ENCODE measurements around the gene ZNF773.
"Not testable (repeated sequence)": the region's sequence is repeated elsewhere in the genome, so short reads cannot be mapped to it uniquely, and the experiment has no call there.

The ZNF773 gene

DNA sequence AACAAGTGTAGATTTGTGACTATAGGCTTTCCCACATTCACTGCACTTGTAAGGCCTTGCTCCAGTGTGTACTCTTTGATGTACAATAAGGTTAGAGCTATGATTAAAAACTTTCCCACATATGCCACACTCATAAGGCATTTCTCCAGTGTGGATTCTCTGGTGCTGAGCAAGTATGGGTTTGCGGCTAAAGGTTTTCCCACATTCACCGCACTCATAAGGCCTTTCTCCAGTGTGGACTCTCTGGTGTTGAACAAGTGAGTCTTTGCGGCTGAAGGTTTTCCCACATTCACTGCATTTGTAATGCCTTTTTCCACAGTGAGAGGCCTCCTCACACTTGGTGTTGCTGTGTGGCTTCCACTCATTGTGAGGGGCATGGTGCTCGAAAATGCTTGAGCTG lies 26.1 kb upstream of the ZNF773 start:
- Histone ChIP-seq H3K9me3 (ENCODE audit: insufficient read depth, low read depth, low read length) (peaks cover 24% of the 10 kb centered on the region), H4K8ac (ENCODE audit: low read depth, low read length) (no peak overlapping the region), H3K79me2 (ENCODE audit: control insufficient read depth, insufficient read depth, low read length, poor library complexity) (peaks cover 3% of the 10 kb centered on the region)

DNA sequence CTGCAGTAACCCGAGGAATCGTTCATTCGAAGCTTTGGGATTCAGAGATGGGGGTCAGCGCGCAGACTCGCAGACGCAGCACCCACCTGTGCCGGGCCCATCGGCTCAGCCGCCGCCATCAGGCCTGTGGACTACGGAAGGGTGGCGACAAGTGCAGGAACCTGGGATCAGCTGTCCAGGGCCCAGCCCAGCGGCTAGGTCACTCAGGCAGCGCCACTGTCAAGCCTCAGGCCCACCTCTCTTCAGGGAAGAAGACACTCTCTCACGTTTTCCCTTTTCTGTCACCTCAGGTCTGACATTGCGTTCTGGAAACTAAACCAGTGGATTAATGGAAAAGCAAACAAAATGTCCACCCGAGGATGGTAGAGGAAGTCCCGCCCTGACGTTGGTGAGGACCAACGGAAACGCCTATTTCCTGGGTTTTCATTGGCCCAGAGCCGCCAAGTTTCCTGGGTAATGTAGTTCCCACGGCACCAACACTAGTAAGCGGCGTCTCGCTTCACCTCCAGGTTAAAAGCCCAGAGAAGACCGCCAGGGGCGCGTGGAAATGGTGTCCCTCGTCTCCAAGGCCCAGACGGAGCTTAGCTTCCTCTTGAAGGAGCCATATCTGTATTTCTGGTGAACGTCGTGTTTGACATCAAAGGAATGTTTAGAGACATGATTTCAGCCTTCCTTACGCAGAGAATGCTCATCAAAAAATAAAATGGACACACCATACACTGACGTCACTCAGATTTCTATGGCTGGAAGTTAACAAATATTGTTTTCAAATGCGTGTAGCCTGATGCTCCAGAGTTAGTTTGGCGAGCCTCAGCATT lies 22.3 kb upstream of the ZNF773 start, which contains the start of gene ZNF772:
Gene ZNF772 (minus strand): TSS at position 376 of the 818 bp plus-strand sequence. CDS start 257 bp downstream, at position 119.
- Histone ChIP-seq H3K14ac (ENCODE audit: low read length) (peak within 1 kb of the TSS; percentile 69), H3K4me3 (ENCODE audit: low read depth, low read length) (peak within 1 kb of the TSS; percentile 94), H3K9ac (ENCODE audit: low read length) (peak within 1 kb of the TSS; percentile 90), H4K8ac (ENCODE audit: low read depth, low read length) (peak within 1 kb of the TSS; percentile 85), H2BK5ac (ENCODE audit: low read depth, low read length, poor library complexity) (peak within 1 kb of the TSS; percentile 10), H3K27me3 (ENCODE audit: insufficient read depth, low read length) (no peaks in the 10 kb centered on the region), H3K4me1 (ENCODE audit: control insufficient read depth in 1 of 2, insufficient read depth in 2 of 2, low read length in 2 of 2) (peaks cover 0 to 6% of the 10 kb centered on the region in 2 experiments), H3K4me2 (ENCODE audit: low read length) (peak within 1 kb of the TSS; percentile 68), H4K12ac (ENCODE audit: low read depth, low read length) (peak within 1 kb of the TSS; percentile 90), H2BK120ac (ENCODE audit: insufficient read depth, low read length, poor library complexity) (no peak within 1 kb of the TSS), H3K18ac (ENCODE audit: low read length) (peak within 1 kb of the TSS; percentile 15), H4K91ac (ENCODE audit: low read depth, low read length) (peak within 1 kb of the TSS; percentile 73), H2AK5ac (ENCODE audit: low read length) (no peak within 1 kb of the TSS), H3K79me2 (ENCODE audit: control insufficient read depth, insufficient read depth, low read length, poor library complexity) (peaks cover 3% of the 10 kb centered on the region), H3K4ac (ENCODE audit: low read depth, low read length) (peak within 1 kb of the TSS; percentile 47), H3K36me3 (ENCODE audit: control insufficient read depth in 1 of 2, insufficient read depth in 2 of 2, low read length in 2 of 2) (peaks cover 22 to 34% of the 10 kb centered on the region in 2 experiments), H2BK12ac (ENCODE audit: low read length) (no peak within 1 kb of the TSS), H2AFZ (ENCODE audit: insufficient read depth, low read length, poor library complexity) (peak within 1 kb of the TSS; percentile 86), H3K9me3 (ENCODE audit: insufficient read depth, low read depth, low read length) (peaks cover 29% of the 10 kb centered on the region), H3K27ac (ENCODE audit: low read depth, low read length) (peak within 1 kb of the TSS; percentile 40), H3K79me1 (ENCODE audit: low read length) (peaks cover 3% of the 10 kb centered on the region), H3K23ac (ENCODE audit: low read length) (no peak within 1 kb of the TSS)
- peak; percentile 87 to 97 for DNase-seq
- no CpG with 5 or more reads among the region's 38 CpGs for WGBS (ENCODE audit: extremely low coverage, insufficient coverage, insufficient read length)

More for the DNA sequence above, 26.1 kb upstream of the ZNF773 start:
- Histone ChIP-seq H3K4ac (ENCODE audit: low read depth, low read length) (no peak overlapping the region), H3K79me1 (ENCODE audit: low read length) (peaks cover 3% of the 10 kb centered on the region), H2BK12ac (ENCODE audit: low read length) (no peak overlapping the region), H3K27me3 (ENCODE audit: insufficient read depth, low read length) (no peaks in the 10 kb centered on the region), H3K4me1 (ENCODE audit: control insufficient read depth in 1 of 2, insufficient read depth in 2 of 2, low read length in 2 of 2) (peaks cover 0 to 6% of the 10 kb centered on the region in 2 experiments), H3K23ac (ENCODE audit: low read length) (no peak overlapping the region), H3K4me3 (ENCODE audit: low read depth, low read length) (no peak overlapping the region), H3K36me3 (ENCODE audit: control insufficient read depth in 1 of 2, insufficient read depth in 2 of 2, low read length in 2 of 2) (peaks cover 22 to 34% of the 10 kb centered on the region in 2 experiments), H3K18ac (ENCODE audit: low read length) (no peak overlapping the region), H3K27ac (ENCODE audit: low read depth, low read length) (no peak overlapping the region), H4K91ac (ENCODE audit: low read depth, low read length) (no peak overlapping the region), H2BK120ac (ENCODE audit: insufficient read depth, low read length, poor library complexity) (no peak overlapping the region), H3K4me2 (ENCODE audit: low read length) (no peak overlapping the region), H3K9ac (ENCODE audit: low read length) (no peak overlapping the region), H2AK5ac (ENCODE audit: low read length) (no peak overlapping the region), H4K12ac (ENCODE audit: low read depth, low read length) (no peak overlapping the region), H2BK5ac (ENCODE audit: low read depth, low read length, poor library complexity) (no peak overlapping the region), H3K14ac (ENCODE audit: low read length) (no peak overlapping the region), H2AFZ (ENCODE audit: insufficient read depth, low read length, poor library complexity) (no peak overlapping the region)
- WGBS (ENCODE audit: extremely low coverage, insufficient coverage, insufficient read length) = no CpG with 5 or more reads among the region's 4 CpGs
- no peak for DNase-seq

DNA sequence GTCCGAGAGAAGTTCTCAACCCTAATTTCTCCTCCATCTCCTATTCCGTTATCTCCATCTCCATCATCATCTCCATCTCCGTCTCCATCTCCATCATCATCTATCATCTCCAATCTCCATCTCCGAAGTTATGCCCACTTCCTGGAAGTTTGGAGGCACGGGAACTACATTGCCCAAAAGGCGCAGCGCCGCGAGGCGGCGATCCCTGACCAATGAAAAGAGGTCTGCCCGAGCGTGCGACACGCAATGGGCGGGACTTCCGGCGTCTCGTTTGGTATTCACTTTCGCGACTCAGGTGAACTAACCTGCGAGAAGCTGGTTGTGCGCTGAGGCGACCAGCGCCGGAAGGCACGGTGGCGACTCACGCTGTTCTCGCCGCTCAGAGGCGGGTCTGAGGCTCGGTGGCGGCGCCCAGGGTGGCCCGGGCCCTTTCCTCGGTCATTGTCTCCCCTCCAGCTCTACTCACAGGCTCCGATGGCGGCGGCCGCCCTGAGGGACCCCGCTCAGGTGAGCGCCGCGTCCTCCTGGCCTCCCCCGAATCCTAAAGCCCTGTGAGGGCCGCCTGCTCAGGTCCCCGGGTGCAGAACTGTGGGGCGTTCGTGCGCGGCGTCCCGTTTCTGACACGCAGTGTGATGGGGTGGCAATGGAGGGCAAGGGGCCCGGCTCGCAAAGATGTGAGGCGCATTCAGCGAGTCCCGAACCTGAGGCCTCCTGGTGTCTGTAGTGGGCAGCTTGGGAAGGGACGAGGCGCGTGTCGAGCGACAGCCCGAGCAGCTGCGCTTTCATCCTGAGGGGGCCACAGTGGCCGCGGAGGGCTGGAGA lies 12.1 kb upstream of the ZNF773 start, which contains the start of gene ZNF419:
Gene ZNF419 (plus strand): TSS at position 274 of the 822 bp plus-strand sequence. CDS start 201 bp downstream, at position 475.
- WGBS (ENCODE audit: extremely low coverage, insufficient coverage, insufficient read length) = 100% methylated on average over 2 of the region's 69 CpGs
- H3K79me1 ChIP-seq (ENCODE audit: low read length); H2BK12ac ChIP-seq (ENCODE audit: low read length); H2AK5ac ChIP-seq (ENCODE audit: low read length); H3K23ac ChIP-seq (ENCODE audit: low read length); H3K4me1 ChIP-seq (ENCODE audit: control insufficient read depth in 1 of 2, insufficient read depth in 2 of 2, low read length in 2 of 2); H3K27me3 ChIP-seq (ENCODE audit: insufficient read depth, low read length); H3K79me2 ChIP-seq (ENCODE audit: control insufficient read depth, insufficient read depth, low read length, poor library complexity); H3K9me3 ChIP-seq (ENCODE audit: insufficient read depth, low read depth, low read length); H2BK5ac ChIP-seq (ENCODE audit: low read depth, low read length, poor library complexity): not testable (repeated sequence)
- peaks cover 15 to 22% of the 10 kb centered on the region in 2 experiments for H3K36me3 ChIP-seq (ENCODE audit: control insufficient read depth in 1 of 2, insufficient read depth in 2 of 2, low read length in 2 of 2)
- H3K27ac ChIP-seq (ENCODE audit: low read depth, low read length) = peak within 1 kb of the TSS; percentile 50
- peak within 1 kb of the TSS; percentile 97 for H3K14ac ChIP-seq (ENCODE audit: low read length)
- DNase-seq = peak; percentile 93 to 97
- peak within 1 kb of the TSS; percentile 67 for H3K4ac ChIP-seq (ENCODE audit: low read depth, low read length)
- H4K91ac ChIP-seq (ENCODE audit: low read depth, low read length) = peak within 1 kb of the TSS; percentile 65
- H3K4me3 ChIP-seq (ENCODE audit: low read depth, low read length) = peak within 1 kb of the TSS; percentile 85
- peak within 1 kb of the TSS; percentile 96 for H4K12ac ChIP-seq (ENCODE audit: low read depth, low read length)
- peak within 1 kb of the TSS; percentile 57 for H3K4me2 ChIP-seq (ENCODE audit: low read length)
- H4K8ac ChIP-seq (ENCODE audit: low read depth, low read length) = peak within 1 kb of the TSS; percentile 98
- peak within 1 kb of the TSS; percentile 79 for H2BK120ac ChIP-seq (ENCODE audit: insufficient read depth, low read length, poor library complexity)
- peak within 1 kb of the TSS; percentile 89 for H3K9ac ChIP-seq (ENCODE audit: low read length)
- peak within 1 kb of the TSS; percentile 82 for H3K18ac ChIP-seq (ENCODE audit: low read length)
- peak within 1 kb of the TSS; percentile 50 for H2AFZ ChIP-seq (ENCODE audit: insufficient read depth, low read length, poor library complexity)

DNA sequence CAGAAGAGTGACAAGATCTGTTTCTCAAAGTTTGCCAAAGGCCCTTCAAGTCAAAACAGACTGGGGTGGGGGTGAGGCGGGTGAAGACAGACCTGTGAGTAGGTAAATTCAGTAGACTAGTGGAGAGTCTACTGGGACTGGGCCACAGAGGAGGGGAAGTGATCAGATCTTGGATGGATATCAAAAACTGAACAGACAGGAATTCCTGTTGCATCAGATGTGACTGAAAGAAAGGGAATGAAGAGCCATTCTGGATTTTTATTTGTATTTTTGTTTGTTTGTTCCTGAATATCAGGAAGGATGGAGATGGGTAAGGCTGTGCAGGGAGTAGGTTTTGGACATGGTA lies 11.5 kb upstream of the ZNF773 start:
- H2BK120ac ChIP-seq (ENCODE audit: insufficient read depth, low read length, poor library complexity); H3K27me3 ChIP-seq (ENCODE audit: insufficient read depth, low read length); DNase-seq; H3K79me1 ChIP-seq (ENCODE audit: low read length); H4K8ac ChIP-seq (ENCODE audit: low read depth, low read length); H3K27ac ChIP-seq (ENCODE audit: low read depth, low read length); H2AFZ ChIP-seq (ENCODE audit: insufficient read depth, low read length, poor library complexity); H3K23ac ChIP-seq (ENCODE audit: low read length); H3K14ac ChIP-seq (ENCODE audit: low read length); H3K79me2 ChIP-seq (ENCODE audit: control insufficient read depth, insufficient read depth, low read length, poor library complexity); H3K4me3 ChIP-seq (ENCODE audit: low read depth, low read length); H3K9me3 ChIP-seq (ENCODE audit: insufficient read depth, low read depth, low read length); H2BK12ac ChIP-seq (ENCODE audit: low read length); H2AK5ac ChIP-seq (ENCODE audit: low read length); H2BK5ac ChIP-seq (ENCODE audit: low read depth, low read length, poor library complexity); H3K4ac ChIP-seq (ENCODE audit: low read depth, low read length); H3K4me1 ChIP-seq (ENCODE audit: control insufficient read depth in 1 of 2, insufficient read depth in 2 of 2, low read length in 2 of 2); H4K91ac ChIP-seq (ENCODE audit: low read depth, low read length); H3K18ac ChIP-seq (ENCODE audit: low read length); H4K12ac ChIP-seq (ENCODE audit: low read depth, low read length): not testable (repeated sequence)
- peak overlapping the region; percentile 74 for H3K9ac ChIP-seq (ENCODE audit: low read length)
- peak overlapping the region; percentile 52 for H3K4me2 ChIP-seq (ENCODE audit: low read length)
- no CpG with 5 or more reads among the region's 1 CpG for WGBS (ENCODE audit: extremely low coverage, insufficient coverage, insufficient read length)
- peaks cover 16 to 27% of the 10 kb centered on the region in 2 experiments for H3K36me3 ChIP-seq (ENCODE audit: control insufficient read depth in 1 of 2, insufficient read depth in 2 of 2, low read length in 2 of 2)
